Activated gamma-delta T cell treated with anti-CD3 and anti-CD28 coated beads, Interleukin-2, amount 50 U/mL, for 16 hours (primary cell): ENCODE data around the gene AIMP1.
"Not testable (repeated sequence)": the region's sequence is repeated elsewhere in the genome, so short reads cannot be mapped to it uniquely, and the experiment has no call there.

Experiments used
- DNase-seq: peaks from one replicate; pipeline ENCODE4 v3.0.0-alpha.2; 2020; ENCODE audit warnings: low read depth

The AIMP1 gene

DNA sequence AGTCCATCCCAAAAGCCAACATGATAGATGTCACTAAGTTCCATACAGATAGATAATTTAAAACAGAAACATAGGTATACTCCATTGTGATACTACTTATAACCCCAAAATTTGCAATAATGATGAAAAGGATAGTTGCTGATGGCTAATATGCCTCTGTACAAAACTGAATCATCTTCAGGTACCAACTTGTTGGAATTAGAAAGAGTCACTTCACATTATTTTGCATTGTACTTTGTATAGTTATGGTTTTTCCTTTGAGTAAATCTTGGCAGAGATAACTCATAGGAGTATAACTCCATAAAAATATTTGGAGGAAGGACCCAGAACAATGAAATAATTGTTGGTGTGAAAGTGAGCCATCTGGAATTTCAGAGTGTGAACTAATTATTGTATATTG lies 34.7 kb downstream of the AIMP1 start:
- no peak for DNase-seq

GRCh38 chr4:106353786-106354185 lies 37.4 kb downstream of the AIMP1 start:
- DNase-seq: no peak

DNA sequence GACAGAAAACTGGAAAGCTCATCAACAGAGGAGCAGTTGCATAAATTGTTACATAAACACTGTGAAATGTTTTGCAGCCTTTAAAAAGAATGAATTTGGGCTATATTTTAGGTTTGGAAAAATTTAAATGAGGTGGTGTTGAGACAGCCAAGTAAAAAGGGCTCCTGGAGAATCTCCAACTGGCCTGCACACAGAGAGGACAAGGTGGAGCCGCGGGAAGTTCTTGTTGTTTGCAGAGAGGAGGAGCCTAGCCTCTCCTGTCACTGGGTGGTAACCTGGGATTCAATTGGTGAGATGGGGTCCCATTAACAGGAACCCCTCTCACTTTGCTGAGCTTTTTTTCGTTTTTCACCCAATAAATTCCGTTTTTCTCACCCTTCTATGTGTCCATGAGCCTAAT lies 38.8 kb downstream of the AIMP1 start:
- DNase-seq: no peak

GRCh38 chr4:106358899-106359298 lies 42.5 kb downstream of the AIMP1 start:
- DNase-seq: no peak

DNA sequence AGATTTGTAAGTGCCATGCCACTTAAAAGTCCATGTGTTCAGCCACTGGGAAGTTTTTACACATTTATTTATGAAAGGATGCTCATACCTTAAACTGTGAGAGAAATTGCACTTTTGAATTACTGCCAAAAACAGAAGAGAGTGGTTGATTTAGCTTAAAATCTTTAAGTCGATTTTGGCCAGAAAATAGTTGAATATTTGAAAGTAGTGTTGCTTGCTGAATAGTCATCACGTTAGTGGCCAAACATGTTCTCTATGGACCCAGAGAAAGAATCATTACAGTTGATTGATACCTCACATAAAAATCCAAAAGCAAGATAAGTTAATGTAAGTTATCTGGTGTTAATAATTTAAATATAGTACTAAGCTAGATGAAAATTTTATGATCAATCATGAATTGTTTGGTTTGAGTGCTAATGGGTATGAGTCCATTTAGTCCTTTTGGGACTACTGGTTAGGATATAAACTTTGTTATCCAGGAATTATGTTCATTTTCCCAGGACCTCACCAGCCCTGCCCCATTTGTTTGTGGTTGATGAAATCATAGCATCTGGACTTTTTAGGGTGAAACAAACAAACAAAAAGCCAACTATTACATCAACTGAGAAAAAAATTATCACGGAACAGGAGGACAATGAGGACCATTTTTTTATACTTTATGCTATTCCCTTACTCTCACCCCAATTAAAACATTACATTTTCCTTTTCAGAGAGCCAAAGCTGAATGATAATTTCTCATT lies 45.9 kb downstream of the AIMP1 start:
- no peak for DNase-seq

DNA sequence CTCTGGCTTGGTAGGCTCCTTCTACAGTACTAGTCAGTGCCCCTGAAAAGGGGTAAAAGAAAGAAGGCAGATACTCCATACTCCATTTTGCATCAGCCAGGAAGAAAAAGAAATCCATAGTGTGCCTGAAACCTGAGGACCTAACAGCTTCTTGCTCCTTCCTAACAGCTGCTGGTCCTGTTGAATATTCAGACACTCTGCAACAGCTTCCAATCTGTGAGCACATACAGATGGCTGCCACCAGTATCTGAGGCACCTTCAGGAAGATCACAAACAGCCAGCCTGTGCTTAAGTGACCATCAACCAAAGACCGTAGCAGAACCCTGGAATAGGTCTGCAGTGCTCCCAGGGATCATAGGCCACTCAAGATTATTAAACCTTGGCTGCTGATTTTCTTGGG lies 47.9 kb downstream of the AIMP1 start:
- no peak for DNase-seq

GRCh38 chr4:106365613-106366012 lies 49.3 kb downstream of the AIMP1 start:
- DNase-seq: no peak

- no peak for DNase-seq
Measured at GRCh38 chr4:106366026-106366425, 49.7 kb downstream of the AIMP1 start.

DNA sequence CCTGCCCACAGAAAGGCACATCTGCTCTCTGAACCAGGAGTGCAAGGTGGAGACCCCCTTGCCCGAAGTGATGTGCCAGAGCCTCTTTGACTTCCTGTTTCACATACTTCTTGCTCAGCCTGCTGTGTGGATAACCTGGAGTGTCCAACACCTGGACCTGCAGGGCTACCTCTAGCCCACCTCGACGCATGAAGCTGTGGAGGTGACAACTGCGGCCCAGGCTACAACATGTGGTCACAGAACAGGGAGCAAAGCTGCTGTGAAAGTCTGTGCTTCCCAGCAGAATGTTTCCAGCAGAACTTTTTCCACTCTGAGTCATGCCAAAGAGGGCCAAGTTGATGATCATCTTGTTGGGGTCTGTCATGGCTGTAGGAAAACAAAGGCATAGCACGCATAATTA lies 50.7 kb downstream of the AIMP1 start:
- DNase-seq: no peak

- DNase-seq: no peak
Measured at GRCh38 chr4:106368678-106369077, 52.3 kb downstream of the AIMP1 start, which contains the start of gene GIMD1. TSS of gene GIMD1 (minus strand) at chr4:106368778. CDS start at chr4:106367435, 1,343 bp downstream.

GRCh38 chr4:106369456-106370060 lies 53.2 kb downstream of the AIMP1 start:
- no peak for DNase-seq

GRCh38 chr4:106370214-106370613 lies 53.9 kb downstream of the AIMP1 start:
- DNase-seq: no peak

DNA sequence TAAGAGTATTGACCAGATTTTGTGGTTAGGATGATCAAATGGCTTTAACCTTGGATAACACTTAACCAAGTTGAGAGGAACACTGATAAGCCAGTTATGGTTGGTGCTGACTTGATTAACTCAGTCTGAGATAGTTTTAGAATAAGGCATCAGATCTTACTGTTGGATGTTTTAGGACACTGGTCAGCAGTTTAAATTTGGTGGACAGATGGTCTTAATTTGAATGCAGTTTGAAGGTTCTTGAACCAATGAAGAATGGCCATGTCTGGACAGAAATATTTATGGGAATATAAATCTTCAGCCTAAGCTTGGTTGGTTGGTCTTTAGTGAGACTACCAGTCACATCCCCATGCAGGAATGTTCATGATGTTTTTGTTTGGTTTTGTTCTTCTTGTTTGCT lies 54.8 kb downstream of the AIMP1 start:
- DNase-seq: no peak

DNA sequence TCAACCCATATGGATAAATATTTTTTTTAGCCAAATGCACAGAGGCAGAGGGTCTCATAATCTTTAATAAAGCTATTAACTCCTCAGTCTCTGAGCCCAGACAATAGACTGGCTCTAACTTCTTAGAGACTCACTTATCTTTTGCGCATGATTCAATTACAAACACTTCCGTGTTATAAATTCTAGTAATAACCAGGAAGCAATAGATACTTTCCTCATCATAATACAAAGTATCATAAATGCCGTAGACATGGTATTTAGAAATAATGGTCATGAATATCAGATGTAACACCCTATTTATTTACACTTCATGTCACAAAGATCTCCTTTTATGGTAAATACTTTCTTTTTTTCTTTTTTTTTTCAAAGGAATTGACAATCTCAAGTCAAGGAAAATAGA lies 56.7 kb downstream of the AIMP1 start:
- no peak for DNase-seq

- no peak for DNase-seq
Measured at GRCh38 chr4:106380179-106380578, 63.8 kb downstream of the AIMP1 start.

GRCh38 chr4:106384878-106385277 lies 68.5 kb downstream of the AIMP1 start:
- DNase-seq: no peak

- DNase-seq: no peak
Measured at GRCh38 chr4:106385853-106386393, 69.6 kb downstream of the AIMP1 start.

GRCh38 chr4:106395582-106395981 lies 79.2 kb downstream of the AIMP1 start:
- DNase-seq: no peak

GRCh38 chr4:106398898-106399297 lies 82.5 kb downstream of the AIMP1 start:
- not testable (repeated sequence) for DNase-seq
